OCI-LY3 (cell line): ENCODE measurements around the gene LZTFL1.

Experiments used
- H2AFZ ChIP-seq: fragments of 200-600, 300-600 bp; shearing (Covaris generic); 2 replicates; pipeline ENCODE4 v1.6.0; 2014; ENCODE audit warnings: antibody characterized with exemption, low read depth, low read length
- H3K27ac ChIP-seq: fragments of 200-600, 300-600 bp; sonication (generic); 2 replicates; pipeline ENCODE4 v1.5.1; 2014; ENCODE audit warnings: mild to moderate bottlenecking, low read length, moderate library complexity, mixed read lengths
- H3K27me3 ChIP-seq: fragments of 200-600, 300-600 bp; sonication (generic); 2 replicates; pipeline ENCODE4 v1.6.1; 2014; ENCODE audit warnings: low read depth, low read length, mixed read lengths
- H3K36me3 ChIP-seq: fragments of 200-600, 300-600 bp; sonication (generic); replicated peaks from 2 replicates; pipeline ENCODE3; 2014; ENCODE audit warnings: low read depth, low read length, mixed read lengths
- H3K4me1 ChIP-seq: fragments of 300-600, 200-600 bp; sonication (generic); 2 replicates; pipeline ENCODE4 v1.6.1; 2014; ENCODE audit warnings: low read length, mixed read lengths
- H3K4me2 ChIP-seq: fragments of 200-600, 300-600 bp; sonication (generic); 2 replicates; pipeline ENCODE4 v1.6.1; 2014; ENCODE audit warnings: low read length, mixed read lengths
- H3K4me3 ChIP-seq: fragments of 300-600, 200-600 bp; sonication (generic); 2 replicates; pipeline ENCODE4 v1.5.1; 2014; ENCODE audit warnings: antibody characterized with exemption, mild to moderate bottlenecking, low read length, moderate library complexity
- H3K79me2 ChIP-seq: fragments of 300-600, 200-600 bp; shearing (Covaris generic); 2 replicates; pipeline ENCODE4 v1.6.1; 2014; ENCODE audit warnings: mild to moderate bottlenecking, low read length, mixed read lengths
- H3K9ac ChIP-seq: fragments of 300-600, 200-600 bp; shearing (Covaris generic); 2 replicates; pipeline ENCODE4 v1.6.0; 2014; ENCODE audit warnings: mild to moderate bottlenecking, low read length, moderate library complexity
- H3K9me3 ChIP-seq: fragments of 200-600, 300-600 bp; shearing (Covaris generic); 2 replicates; pipeline ENCODE4 v1.6.1; 2014; ENCODE audit warnings: low read length, mixed read lengths; ENCODE audit not compliant: insufficient read depth
- H4K20me1 ChIP-seq: fragments of 200-600, 300-600 bp; sonication (generic); 2 replicates; pipeline ENCODE4 v1.6.1; 2016; ENCODE audit warnings: low read length, mixed read lengths; ENCODE audit not compliant: insufficient read depth
- CTCF ChIP-seq: fragments of 200-600, 300-600 bp; sonication (generic); IDR thresholded peaks from 2 replicates; pipeline ENCODE4 v1.5.1; 2014; ENCODE audit warnings: antibody characterized with exemption, low read length, low read depth
- EZH2phosphoT487 ChIP-seq: fragments of 200-600 bp; shearing (Covaris generic); IDR thresholded peaks from 2 replicates; pipeline ENCODE4 v1.6.1; 2018; ENCODE audit warnings: antibody characterized with exemption, mixed run types, low read depth

The LZTFL1 gene

GRCh38 chr3:45841757-45842491 lies at the start of gene LZTFL1:
Gene LZTFL1 (minus strand): TSS chr3:45842119. CDS start chr3:45841991, 128 bp downstream.
- H3K79me2 ChIP-seq = no peaks in the 10 kb centered on the region
- no peaks in the 10 kb centered on the region for H3K9me3 ChIP-seq
- no peaks in the 10 kb centered on the region for H4K20me1 ChIP-seq
- H3K9ac ChIP-seq = peak within 1 kb of the TSS; percentile 47
- peaks cover 22% of the 10 kb centered on the region for H3K4me1 ChIP-seq
- TF ChIP-seq CTCF = no peak
- H3K4me3 ChIP-seq = peak within 1 kb of the TSS; percentile 88
- no peaks in the 10 kb centered on the region for H3K36me3 ChIP-seq
- H2AFZ ChIP-seq = peak within 1 kb of the TSS; percentile 86
- H3K27ac ChIP-seq = no peak within 1 kb of the TSS
- H3K4me2 ChIP-seq = peak within 1 kb of the TSS; percentile 83
- H3K27me3 ChIP-seq = peaks cover 19% of the 10 kb centered on the region

DNA sequence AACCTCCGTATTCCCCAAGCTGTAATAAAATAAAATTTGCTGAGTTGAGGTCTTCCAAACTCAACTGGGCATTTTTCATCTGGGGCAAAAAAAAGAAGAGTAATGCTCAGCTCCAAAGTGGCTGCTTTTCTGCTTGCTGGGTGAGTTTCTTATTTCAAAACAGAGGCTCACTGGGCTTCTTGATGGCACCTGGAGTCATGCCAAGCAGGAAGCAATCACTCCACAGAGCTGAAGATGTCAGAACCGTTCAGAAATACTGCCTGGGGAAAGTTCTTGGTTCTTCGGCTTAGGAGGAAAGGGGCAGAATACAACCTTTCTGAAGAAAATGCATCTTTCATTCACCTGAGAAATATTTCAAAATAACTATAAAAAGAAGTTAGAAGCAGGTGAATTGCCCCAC lies 48.5 kb upstream of the LZTFL1 start:
- Histone ChIP-seq H3K9me3 (no peaks in the 10 kb centered on the region), H3K9ac (no peak overlapping the region), H3K4me1 (no peaks in the 10 kb centered on the region), H3K27me3 (peaks cover 76% of the 10 kb centered on the region), H3K4me2 (peak overlapping the region; percentile 25; the same call in 1 of the 2 replicates), H4K20me1 (no peaks in the 10 kb centered on the region), H3K79me2 (no peaks in the 10 kb centered on the region), H2AFZ (no peak overlapping the region), H3K4me3 (no peak overlapping the region), H3K36me3 (no peaks in the 10 kb centered on the region), H3K27ac (no peak overlapping the region)
- TF ChIP-seq CTCF = no peak
- TF ChIP-seq EZH2phosphoT487 = no peak

DNA sequence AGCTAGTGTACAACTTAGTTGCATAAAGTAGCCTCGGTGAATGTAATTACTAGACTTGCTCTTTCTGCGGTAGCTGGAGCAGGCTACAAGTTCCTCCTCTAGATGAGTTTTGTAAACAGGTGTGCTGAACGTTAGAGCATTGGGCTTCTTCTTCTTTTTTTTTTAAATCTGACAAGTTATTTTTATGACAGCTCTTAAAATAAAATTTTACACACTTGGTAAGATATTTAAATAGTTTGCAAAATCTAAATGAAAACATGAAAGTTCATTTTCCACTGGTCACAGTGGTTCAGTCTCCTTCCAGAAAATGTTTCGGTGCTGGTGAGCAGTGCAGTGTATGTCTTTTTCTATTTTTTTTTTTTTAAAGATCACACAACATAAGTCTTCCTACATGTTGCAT lies 47.4 kb upstream of the LZTFL1 start:
- Histone ChIP-seq H3K4me3 (no peak overlapping the region), H3K36me3 (no peaks in the 10 kb centered on the region), H2AFZ (no peak overlapping the region), H3K79me2 (no peaks in the 10 kb centered on the region), H3K27me3 (peaks cover 78% of the 10 kb centered on the region), H4K20me1 (0 out of 2 replicates have a peak, but pooled peaks cover 4% of the 10 kb centered on the region), H3K27ac (no peak overlapping the region), H3K4me1 (peaks cover 8% of the 10 kb centered on the region), H3K9ac (no peak overlapping the region), H3K4me2 (no peak overlapping the region), H3K9me3 (no peaks in the 10 kb centered on the region)
- TF ChIP-seq CTCF (no peak), EZH2phosphoT487 (no peak)

- peaks cover 82% of the 10 kb centered on the region for H3K27me3 ChIP-seq
- H3K36me3 ChIP-seq = no peaks in the 10 kb centered on the region
- no peak overlapping the region for H2AFZ ChIP-seq
- H3K4me3 ChIP-seq = no peak overlapping the region
- TF ChIP-seq EZH2phosphoT487 (no peak), CTCF (no peak)
- 0 out of 2 replicates have a peak, but pooled peaks cover 10% of the 10 kb centered on the region for H4K20me1 ChIP-seq
- H3K4me1 ChIP-seq = peaks cover 8% of the 10 kb centered on the region
- H3K9me3 ChIP-seq = no peaks in the 10 kb centered on the region
- no peak overlapping the region for H3K9ac ChIP-seq
- H3K4me2 ChIP-seq = no peak overlapping the region
- H3K27ac ChIP-seq = no peak overlapping the region
- no peaks in the 10 kb centered on the region for H3K79me2 ChIP-seq
These were observed 46.0 kb upstream of the LZTFL1 start for GRCh38 chr3:45887759-45888511.
